ENCODE data around the gene PTPRD.

The PTPRD gene

GRCh38 chr9:9563817-9564216, 1049.0 kb downstream of the PTPRD start:
- H4K20me1 ChIP-seq (ENCODE audit: low read depth, low read length) = no peaks in the 10 kb centered on the region
- H3K36me3 ChIP-seq (ENCODE audit: low read length) = no peaks in the 10 kb centered on the region
- no peak for TF ChIP-seq EZH2phosphoT487 (conservative IDR thresholded peaks at IDR 0.05; ENCODE audit: low read length)
- TF ChIP-seq CTCF (IDR thresholded peaks at IDR 0.05; ENCODE audit: insufficient read depth, low read length, poor library complexity, severe bottlenecking) = no peak
- no peak overlapping the region for H3K4me3 ChIP-seq (ENCODE audit: insufficient read depth, low read length, poor library complexity, severe bottlenecking)
- H3K4me2 ChIP-seq (ENCODE audit: low read depth, low read length, poor library complexity, severe bottlenecking) = no peak overlapping the region
- H3K9ac ChIP-seq (ENCODE audit: low read length) = no peak overlapping the region
- no peak overlapping the region for H2AFZ ChIP-seq (ENCODE audit: low read depth, low read length, severe bottlenecking)
- no peaks in the 10 kb centered on the region for H3K9me3 ChIP-seq (ENCODE audit: insufficient read depth, low read length)
- no peaks in the 10 kb centered on the region for H3K9me2 ChIP-seq (replicated peaks; ENCODE audit: insufficient read depth, low read length)
- H3K27ac ChIP-seq (ENCODE audit: low read depth, low read length) = no peak overlapping the region
- H3F3A ChIP-seq (ENCODE audit: insufficient read depth) = no peaks in the 10 kb centered on the region
- no peaks in the 10 kb centered on the region for H3K27me3 ChIP-seq (ENCODE audit: low read length)
- no peaks in the 10 kb centered on the region for H3K79me2 ChIP-seq (ENCODE audit: insufficient read depth, low read length)

DNA sequence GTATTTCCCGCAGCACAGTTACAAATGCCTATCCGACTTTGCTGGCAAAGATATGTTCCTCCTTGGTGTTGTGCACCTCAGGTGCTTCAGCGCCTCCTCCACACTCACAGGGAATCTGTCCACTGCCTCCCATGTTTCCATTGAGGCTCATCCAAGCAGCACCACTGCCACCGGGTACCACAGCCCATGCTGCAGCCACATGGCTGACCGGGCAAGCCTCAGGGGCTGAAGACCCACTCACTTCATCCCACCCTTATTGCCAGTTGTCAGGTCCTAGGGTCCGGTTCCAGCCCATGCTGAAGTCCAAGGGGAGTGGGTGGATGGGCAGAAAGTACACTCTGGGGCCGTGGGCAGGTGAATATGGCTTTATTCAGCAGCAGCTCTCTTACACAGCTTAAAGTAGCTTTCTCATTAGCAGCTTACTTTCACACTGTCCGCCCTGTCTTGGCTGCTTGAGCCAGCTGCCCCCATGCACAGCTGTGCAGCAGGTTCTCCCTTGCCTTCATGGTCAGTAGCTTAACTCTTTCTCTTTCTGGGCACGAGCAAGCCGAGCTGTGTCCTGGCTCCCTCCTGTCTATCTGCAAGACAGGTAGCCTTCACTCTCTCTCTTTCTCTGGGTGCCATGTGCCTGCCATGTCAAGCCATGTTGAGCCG, 1052.3 kb downstream of the PTPRD start:
- Histone ChIP-seq H3K27me3 (ENCODE audit: low read length) (no peaks in the 10 kb centered on the region), H3K4me2 (ENCODE audit: low read depth, low read length, poor library complexity, severe bottlenecking) (no peak overlapping the region), H3K9me2 (replicated peaks; ENCODE audit: insufficient read depth, low read length) (no peaks in the 10 kb centered on the region), H3F3A (ENCODE audit: insufficient read depth) (no peaks in the 10 kb centered on the region), H3K79me2 (ENCODE audit: insufficient read depth, low read length) (no peaks in the 10 kb centered on the region), H3K9me3 (ENCODE audit: insufficient read depth, low read length) (no peaks in the 10 kb centered on the region), H4K20me1 (ENCODE audit: low read depth, low read length) (no peaks in the 10 kb centered on the region), H3K4me3 (ENCODE audit: insufficient read depth, low read length, poor library complexity, severe bottlenecking) (no peak overlapping the region), H3K27ac (ENCODE audit: low read depth, low read length) (no peak overlapping the region), H2AFZ (ENCODE audit: low read depth, low read length, severe bottlenecking) (no peak overlapping the region), H3K9ac (ENCODE audit: low read length) (no peak overlapping the region), H3K36me3 (ENCODE audit: low read length) (no peaks in the 10 kb centered on the region)
- TF ChIP-seq CTCF (IDR thresholded peaks at IDR 0.05; ENCODE audit: insufficient read depth, low read length, poor library complexity, severe bottlenecking) (no peak), EZH2phosphoT487 (conservative IDR thresholded peaks at IDR 0.05; ENCODE audit: low read length) (no peak)

DNA sequence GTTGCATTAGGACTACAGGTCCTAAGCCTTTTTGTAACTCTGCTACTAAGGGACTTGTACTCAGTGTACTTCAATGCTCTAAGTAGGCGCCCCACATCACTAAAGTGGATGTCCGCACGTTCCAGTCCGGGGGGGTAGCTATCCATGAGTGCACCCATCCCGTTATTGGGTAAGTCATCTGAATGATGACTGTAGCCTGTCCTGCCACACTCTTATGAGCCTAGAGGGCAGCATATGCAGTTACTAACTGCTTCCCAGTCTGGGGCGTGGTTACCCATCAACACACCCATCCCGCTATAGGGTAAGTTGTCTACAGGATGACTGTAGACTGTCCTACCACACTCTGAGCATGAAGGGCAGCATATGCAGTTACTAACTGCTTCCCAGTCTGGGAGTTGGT, 1053.9 kb downstream of the PTPRD start:
- H3K79me2 ChIP-seq (ENCODE audit: insufficient read depth, low read length) = no peaks in the 10 kb centered on the region
- no peaks in the 10 kb centered on the region for H3F3A ChIP-seq (ENCODE audit: insufficient read depth)
- H3K9ac ChIP-seq (ENCODE audit: low read length) = no peak overlapping the region
- no peak overlapping the region for H3K4me2 ChIP-seq (ENCODE audit: low read depth, low read length, poor library complexity, severe bottlenecking)
- no peak overlapping the region for H3K4me3 ChIP-seq (ENCODE audit: insufficient read depth, low read length, poor library complexity, severe bottlenecking)
- TF ChIP-seq CTCF (IDR thresholded peaks at IDR 0.05; ENCODE audit: insufficient read depth, low read length, poor library complexity, severe bottlenecking) (no peak), EZH2phosphoT487 (conservative IDR thresholded peaks at IDR 0.05; ENCODE audit: low read length) (no peak)
- H3K9me3 ChIP-seq (ENCODE audit: insufficient read depth, low read length) = no peaks in the 10 kb centered on the region
- no peak overlapping the region for H3K27ac ChIP-seq (ENCODE audit: low read depth, low read length)
- H4K20me1 ChIP-seq (ENCODE audit: low read depth, low read length) = no peaks in the 10 kb centered on the region
- no peaks in the 10 kb centered on the region for H3K27me3 ChIP-seq (ENCODE audit: low read length)
- no peak overlapping the region for H2AFZ ChIP-seq (ENCODE audit: low read depth, low read length, severe bottlenecking)
- no peaks in the 10 kb centered on the region for H3K9me2 ChIP-seq (replicated peaks; ENCODE audit: insufficient read depth, low read length)
- no peaks in the 10 kb centered on the region for H3K36me3 ChIP-seq (ENCODE audit: low read length)
